BJ (cell line): ENCODE measurements around the gene AK2. TPM values are rescaled to one million over a fixed set of nuclear protein-coding genes. Genes with fewer than 3 reads are reported as not detected.

Experiments used
- CTCF ChIA-PET: fragments of 350-600 bp; formaldehyde crosslinking; extraction: SDS; loops from one replicate; lab custom pipeline; 2021; ENCODE audit warnings: antibody characterized with exemption, inconsistent platforms; lab: Yijun Ruan, JAX
- POLR2A ChIA-PET: fragments of 300-600 bp; sonication (Branson Sonifier 250); formaldehyde crosslinking; extraction: SDS; loops from one replicate; lab custom pipeline; 2021; ENCODE audit warnings: antibody characterized with exemption; lab: Charles Lee
- DNase-seq: peaks from one replicate; pipeline ENCODE4 v3.0.0-alpha.2; 2011; ENCODE audit warnings: low read depth
- H3K27me3 ChIP-seq: 2 replicates; pipeline ENCODE4 v1.6.0; 2011; ENCODE audit warnings: low read length; ENCODE audit not compliant: control insufficient read depth, insufficient read depth
- H3K36me3 ChIP-seq: 2 replicates; pipeline ENCODE4 v1.5.1; 2011; ENCODE audit warnings: low read length; ENCODE audit not compliant: control insufficient read depth, insufficient read depth
- H3K4me3 ChIP-seq: 2 replicates; pipeline ENCODE4 v1.5.1; 2011; ENCODE audit warnings: low read depth, mild to moderate bottlenecking, control low read depth, low read length
- polyA plus RNA-seq: library from polyadenylated mRNA; depleted of rRNA; stranded (reverse); fragments of >200 nt; gene quantifications from 2 replicates; pipeline ENCODE4 v1.2.3, GENCODE V29; 2011
- TF ChIP-seq, protein P1 (sequence below): IDR thresholded peaks from 2 replicates; pipeline ENCODE4 v1.5.1; 2011; ENCODE audit warnings: low read depth, mild to moderate bottlenecking, control low read depth, inconsistent platforms, low read length, moderate library complexity; ENCODE audit not compliant: insufficient read depth

Gene AK2
- polyA plus RNA-seq, 1 experiment, result 131 TPM

DNA sequence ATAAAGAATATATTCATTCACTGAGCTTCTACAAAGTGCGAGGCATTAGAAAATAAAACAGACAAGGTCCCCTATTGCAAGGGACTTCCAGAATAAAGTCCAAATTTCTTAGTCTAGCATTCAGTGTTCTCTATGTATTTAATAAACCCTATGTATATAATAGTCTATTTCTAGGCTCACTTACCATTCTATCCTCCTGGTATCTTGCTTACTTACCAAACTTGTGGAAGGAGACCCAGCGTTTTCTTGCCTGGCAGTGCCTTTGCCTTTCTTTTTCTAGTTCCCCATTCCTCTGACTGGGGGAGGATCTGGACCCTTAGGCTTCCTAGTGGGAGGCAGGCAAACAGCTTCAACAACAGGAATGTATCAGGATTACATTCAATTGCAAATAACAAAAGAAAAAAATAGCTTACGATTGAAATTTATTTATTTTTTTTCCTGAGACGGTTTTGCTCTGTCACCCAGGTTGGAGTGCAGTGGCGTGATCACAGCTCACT, 71.4 kb downstream of the AK2 start:
- TF ChIP-seq, protein P1, sequence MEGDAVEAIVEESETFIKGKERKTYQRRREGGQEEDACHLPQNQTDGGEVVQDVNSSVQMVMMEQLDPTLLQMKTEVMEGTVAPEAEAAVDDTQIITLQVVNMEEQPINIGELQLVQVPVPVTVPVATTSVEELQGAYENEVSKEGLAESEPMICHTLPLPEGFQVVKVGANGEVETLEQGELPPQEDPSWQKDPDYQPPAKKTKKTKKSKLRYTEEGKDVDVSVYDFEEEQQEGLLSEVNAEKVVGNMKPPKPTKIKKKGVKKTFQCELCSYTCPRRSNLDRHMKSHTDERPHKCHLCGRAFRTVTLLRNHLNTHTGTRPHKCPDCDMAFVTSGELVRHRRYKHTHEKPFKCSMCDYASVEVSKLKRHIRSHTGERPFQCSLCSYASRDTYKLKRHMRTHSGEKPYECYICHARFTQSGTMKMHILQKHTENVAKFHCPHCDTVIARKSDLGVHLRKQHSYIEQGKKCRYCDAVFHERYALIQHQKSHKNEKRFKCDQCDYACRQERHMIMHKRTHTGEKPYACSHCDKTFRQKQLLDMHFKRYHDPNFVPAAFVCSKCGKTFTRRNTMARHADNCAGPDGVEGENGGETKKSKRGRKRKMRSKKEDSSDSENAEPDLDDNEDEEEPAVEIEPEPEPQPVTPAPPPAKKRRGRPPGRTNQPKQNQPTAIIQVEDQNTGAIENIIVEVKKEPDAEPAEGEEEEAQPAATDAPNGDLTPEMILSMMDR, result no peak
- Histone ChIP-seq H3K27me3 (no peaks in the 10 kb centered on the region), H3K4me3 (peak overlapping the region; percentile 87), H3K36me3 (no peaks in the 10 kb centered on the region)
- CTCF ChIA-PET, result interaction anchor here (1.3 to 1.8 kb wide), 4 partner anchors 12 to 42 kb away, joined by 3 to 10 read pairs (median 4); no protein-coding TSS in a partner anchor
- POLR2A ChIA-PET, result no interaction called here
- no peak for DNase-seq

GRCh38 chr1:32964461-32965250, 72.0 kb downstream of the AK2 start, which contains the start of gene RNF19B:
Gene RNF19B (minus strand): TSS chr1:32964809. CDS start chr1:32964685, 124 bp downstream.
- peak; percentile 63 for DNase-seq
- H3K27me3 ChIP-seq, result no peaks in the 10 kb centered on the region
- H3K36me3 ChIP-seq, result no peaks in the 10 kb centered on the region
- H3K4me3 ChIP-seq, result peak within 1 kb of the TSS; percentile 87
- POLR2A ChIA-PET, result interaction anchor here (0.6 kb wide), 1 partner anchor 11 kb away, joined by 6 read pairs; no protein-coding TSS in a partner anchor
- CTCF ChIA-PET, result interaction anchor here (0.7 to 1.8 kb wide), 5 partner anchors 12 to 43 kb away, joined by 3 to 10 read pairs (median 3); no protein-coding TSS in a partner anchor
- TF ChIP-seq, protein P1, result no peak

DNA sequence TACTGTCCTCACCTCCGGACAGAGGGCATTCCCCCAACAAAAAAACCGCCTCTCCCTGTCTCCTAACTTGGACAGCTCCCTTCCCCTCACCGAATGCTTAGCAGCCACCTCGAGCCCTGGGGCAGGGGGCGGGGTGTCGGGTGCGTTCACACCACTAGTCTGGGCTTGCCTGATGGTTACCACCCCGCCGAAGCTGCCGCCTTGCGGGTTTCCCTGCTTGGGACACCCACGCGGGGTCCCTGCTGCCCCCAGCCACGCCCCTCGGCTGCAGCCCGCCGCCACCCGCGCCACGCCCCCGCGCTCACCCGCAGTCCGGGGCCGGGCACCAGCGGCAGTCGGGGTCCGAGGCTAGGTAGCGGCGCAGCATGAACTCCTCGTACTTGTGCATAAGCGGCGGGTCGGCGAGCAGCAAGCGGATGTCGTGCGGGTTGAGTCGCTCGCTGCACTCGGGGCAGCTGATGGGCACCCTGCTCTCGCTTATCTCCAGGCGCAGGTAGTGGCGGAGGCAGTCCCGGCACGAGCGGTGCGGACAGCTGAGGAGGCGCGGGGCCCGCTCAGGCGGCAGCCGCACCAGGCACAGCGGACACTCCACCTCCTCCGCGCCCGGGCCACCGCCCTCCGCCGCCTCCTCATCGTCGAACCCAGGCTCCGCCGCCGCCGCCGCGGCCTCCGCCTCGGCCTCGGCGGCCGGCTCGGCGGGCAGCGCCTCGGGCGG, 72.8 kb downstream of the AK2 start:
- DNase-seq, result no peak
- Histone ChIP-seq H3K27me3 (no peaks in the 10 kb centered on the region), H3K36me3 (no peaks in the 10 kb centered on the region), H3K4me3 (peak overlapping the region; percentile 87)
- ChIA-PET CTCF (interaction anchor here (0.5 to 1.8 kb wide), 4 partner anchors 10 to 541 kb away, joined by 3 to 10 read pairs (median 3); no protein-coding TSS in a partner anchor), POLR2A (interaction anchor here (0.6 kb wide), 1 partner anchor 10 kb away, joined by 6 read pairs; no protein-coding TSS in a partner anchor)
- TF ChIP-seq, protein P1, result no peak

DNA sequence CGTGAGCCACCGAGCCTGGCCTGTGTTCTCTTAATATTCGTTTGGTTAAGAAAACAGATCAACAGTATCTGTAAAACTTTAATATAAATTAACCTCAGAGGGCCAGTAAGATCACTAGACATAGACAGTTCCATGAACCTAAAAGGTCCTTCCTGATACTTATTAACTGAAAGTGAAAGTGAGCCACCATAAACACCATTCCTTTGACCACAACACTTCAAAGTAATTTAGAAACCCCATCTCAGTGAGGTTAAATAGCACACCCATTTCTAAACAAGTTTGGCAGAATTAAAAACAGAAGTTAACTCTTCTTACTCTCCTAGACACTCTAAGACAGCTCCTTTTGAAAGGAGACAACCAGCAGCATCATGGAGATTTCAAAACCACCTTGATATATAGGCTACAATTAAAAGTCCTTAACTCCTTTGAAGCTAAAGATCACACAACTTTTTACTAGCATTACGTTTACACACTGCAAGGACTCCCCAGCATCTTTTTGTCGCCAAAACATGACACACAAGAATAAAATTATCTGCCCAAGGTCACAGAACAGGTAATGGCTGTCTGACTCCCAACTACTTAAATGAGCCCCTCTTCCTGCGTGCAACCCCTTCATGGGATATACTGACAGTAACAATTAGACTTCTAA, 74.3 kb downstream of the AK2 start:
- TF ChIP-seq, protein P1, result no peak
- Histone ChIP-seq H3K27me3 (no peaks in the 10 kb centered on the region), H3K36me3 (no peaks in the 10 kb centered on the region), H3K4me3 (no peak overlapping the region; the same call in 1 of the 2 replicates)
- POLR2A ChIA-PET, result no interaction called here
- no peak for DNase-seq
- CTCF ChIA-PET, result interaction anchor here (0.8 to 1.0 kb wide), 2 partner anchors 29 to 45 kb away, joined by 3 to 5 read pairs; no protein-coding TSS in a partner anchor
